Vagina (tissue), 2 donors: ENCODE data around the gene SP8.

ENCODE experiments used
- POLR2A ChIP-seq, 2 donors: fragments of 450-650 bp; IDR thresholded peaks; one replicate each; pipeline ENCODE4 v1.6.1; 2017; ENCODE audit warnings: antibody characterized with exemption in 2 of 2, mild to moderate bottlenecking in 2 of 2, moderate library complexity in 2 of 2
- TF ChIP-seq, protein P1 (sequence below), 3 experiments: fragments of 450-650 bp in 2 of 3; fragments of 200-600 bp in 1 of 3; sonication (generic) in 1 of 3; IDR thresholded peaks; one replicate each; pipeline ENCODE4 v1.5.1; 2017 to 2019; ENCODE audit warnings: antibody characterized with exemption in 3 of 3, mild to moderate bottlenecking in 2 of 3, moderate library complexity in 2 of 3

DNA sequence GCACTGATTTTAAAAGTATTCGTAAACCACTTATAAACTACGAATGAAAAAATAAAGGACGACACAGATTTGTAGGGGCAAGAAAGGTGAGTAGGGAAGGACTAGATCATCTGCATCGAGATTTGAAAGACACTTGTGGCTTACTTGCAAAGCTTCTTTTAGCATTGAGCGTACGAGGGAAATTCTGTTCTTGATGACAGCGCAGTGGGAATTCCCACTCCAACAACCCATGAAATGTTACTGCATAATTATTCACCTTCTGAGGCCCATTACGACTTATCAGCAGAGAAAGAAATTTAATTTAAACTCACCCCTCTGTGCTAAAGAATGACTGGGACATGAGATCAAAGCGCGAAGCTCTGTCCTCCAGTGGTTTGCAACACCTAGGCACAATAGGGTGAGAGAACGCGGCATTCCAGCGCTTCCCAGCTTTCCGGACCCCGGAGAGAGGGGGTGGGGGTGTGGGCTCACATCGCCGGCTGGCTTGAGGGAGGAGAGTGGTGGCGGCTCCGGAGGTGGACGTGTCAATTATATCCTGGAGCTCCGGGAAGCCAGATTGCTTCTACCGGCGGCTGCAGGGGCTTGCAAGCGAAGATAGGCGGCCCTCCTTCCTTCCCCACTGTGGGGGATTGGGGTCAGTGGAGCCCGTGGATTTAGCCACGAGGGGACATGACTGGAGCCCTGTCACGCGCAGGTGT is 10.3 kb downstream of the SP8 start:
- TF ChIP-seq POLR2A (IDR thresholded peaks at IDR 0.05) = no peak
- TF ChIP-seq, protein P1, sequence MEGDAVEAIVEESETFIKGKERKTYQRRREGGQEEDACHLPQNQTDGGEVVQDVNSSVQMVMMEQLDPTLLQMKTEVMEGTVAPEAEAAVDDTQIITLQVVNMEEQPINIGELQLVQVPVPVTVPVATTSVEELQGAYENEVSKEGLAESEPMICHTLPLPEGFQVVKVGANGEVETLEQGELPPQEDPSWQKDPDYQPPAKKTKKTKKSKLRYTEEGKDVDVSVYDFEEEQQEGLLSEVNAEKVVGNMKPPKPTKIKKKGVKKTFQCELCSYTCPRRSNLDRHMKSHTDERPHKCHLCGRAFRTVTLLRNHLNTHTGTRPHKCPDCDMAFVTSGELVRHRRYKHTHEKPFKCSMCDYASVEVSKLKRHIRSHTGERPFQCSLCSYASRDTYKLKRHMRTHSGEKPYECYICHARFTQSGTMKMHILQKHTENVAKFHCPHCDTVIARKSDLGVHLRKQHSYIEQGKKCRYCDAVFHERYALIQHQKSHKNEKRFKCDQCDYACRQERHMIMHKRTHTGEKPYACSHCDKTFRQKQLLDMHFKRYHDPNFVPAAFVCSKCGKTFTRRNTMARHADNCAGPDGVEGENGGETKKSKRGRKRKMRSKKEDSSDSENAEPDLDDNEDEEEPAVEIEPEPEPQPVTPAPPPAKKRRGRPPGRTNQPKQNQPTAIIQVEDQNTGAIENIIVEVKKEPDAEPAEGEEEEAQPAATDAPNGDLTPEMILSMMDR (IDR thresholded peaks at IDR 0.05) = no peak
